Epidermal melanocyte (primary cell): ENCODE results near the gene ZNF625.

Experiments used
- DNase-seq: peaks from one replicate; pipeline ENCODE4 v3.0.0; 2011; ENCODE audit warnings: low spot score; ENCODE audit not compliant: insufficient read length

ZNF625 gene

GRCh38 chr19:12156223-12157058, at the start of gene ZNF625:
Gene ZNF625 (minus strand): TSS chr19:12156734. CDS start chr19:12156558, 176 bp downstream.
- peak; percentile 90 for DNase-seq

GRCh38 chr19:12205296-12205695, 48.8 kb upstream of the ZNF625 start:
- DNase-seq: no peak

GRCh38 chr19:12202250-12202649, 45.7 kb upstream of the ZNF625 start:
- no peak for DNase-seq

GRCh38 chr19:12199757-12200419, 43.4 kb upstream of the ZNF625 start:
- no peak for DNase-seq

GRCh38 chr19:12198136-12198535, 41.6 kb upstream of the ZNF625 start:
- DNase-seq: no peak

- DNase-seq: no peak
Observed at GRCh38 chr19:12194827-12195731, 38.5 kb upstream of the ZNF625 start.

- DNase-seq: no peak
Observed at GRCh38 chr19:12187625-12188024, 31.1 kb upstream of the ZNF625 start.

GRCh38 chr19:12180377-12180776, 23.8 kb upstream of the ZNF625 start:
- no peak for DNase-seq

- no peak for DNase-seq
Observed at GRCh38 chr19:12166626-12167025, 10.1 kb upstream of the ZNF625 start.

- DNase-seq: no peak
Observed at GRCh38 chr19:12163826-12164225, 7.3 kb upstream of the ZNF625 start.

- DNase-seq: peak; percentile 99
Observed at GRCh38 chr19:12162882-12163806, 6.6 kb upstream of the ZNF625 start, which contains the start of gene ZNF136. Gene ZNF136 (plus strand): TSS chr19:12163096. CDS start chr19:12163204, 108 bp downstream.

- no peak for DNase-seq
Observed at GRCh38 chr19:12162513-12162881, 6.0 kb upstream of the ZNF625 start.

GRCh38 chr19:12159773-12160414, 3.4 kb upstream of the ZNF625 start:
- DNase-seq: no peak

GRCh38 chr19:12155324-12155860, 1.1 kb downstream of the ZNF625 start:
- no peak for DNase-seq

GRCh38 chr19:12145348-12145747, 11.2 kb downstream of the ZNF625 start:
- DNase-seq: no peak

- no peak for DNase-seq
Observed at GRCh38 chr19:12141405-12141736, 15.2 kb downstream of the ZNF625 start.

- DNase-seq: peak; percentile 74
Observed at GRCh38 chr19:12140545-12141404, 15.8 kb downstream of the ZNF625 start.

- DNase-seq: peak; percentile 92
Observed at GRCh38 chr19:12139885-12140544, 16.5 kb downstream of the ZNF625 start, which contains the start of gene ZNF20. Gene ZNF20 (minus strand): TSS chr19:12140350. CDS start chr19:12140182, 168 bp downstream.
